Nephron (organoid): Measurements from ENCODE around the gene CCDC69.

ENCODE experiments used
- H3K27ac Mint-ChIP-seq, 3 experiments: 2 replicates each; pipeline ENCODE4 v1.8.0; 2020; ENCODE audit warnings: mixed read lengths in 3 of 3, mild to moderate bottlenecking in 2 of 3, moderate library complexity in 1 of 3
- H3K27me3 Mint-ChIP-seq: 2 replicates; pipeline ENCODE4 v1.8.0; 2021; ENCODE audit warnings: low read depth, mild to moderate bottlenecking, moderate library complexity, mixed read lengths
- H3K36me3 Mint-ChIP-seq: 2 replicates; pipeline ENCODE4 v1.8.0; 2020; ENCODE audit warnings: low read depth, mixed read lengths
- H3K4me1 Mint-ChIP-seq: 2 replicates; pipeline ENCODE4 v1.8.0; 2020; ENCODE audit warnings: mixed read lengths
- H3K4me3 Mint-ChIP-seq, 3 experiments: 2 replicates each; pipeline ENCODE4 v1.8.0; 2020; ENCODE audit warnings: mild to moderate bottlenecking in 3 of 3, mixed read lengths in 3 of 3, moderate library complexity in 2 of 3
- H3K9me3 Mint-ChIP-seq: 2 replicates; pipeline ENCODE4 v1.8.0; 2020; ENCODE audit warnings: mixed read lengths
- CTCF ChIP-seq, 3 experiments: fragments of 200-600 bp; sonication (generic); IDR thresholded peaks; one replicate each; pipeline ENCODE4 v1.5.0; 2021; ENCODE audit warnings: antibody characterized with exemption in 3 of 3; ENCODE audit not compliant: unreplicated experiment in 3 of 3

CCDC69 gene

GRCh38 chr5:151189151-151189550 lies 34.7 kb downstream of the CCDC69 start:
- no peaks in the 10 kb centered on the region for H3K27me3 Mint-ChIP-seq
- peaks cover 36% of the 10 kb centered on the region for H3K9me3 Mint-ChIP-seq
- H3K36me3 Mint-ChIP-seq, result peaks cover 5% of the 10 kb centered on the region
- peaks cover 20% of the 10 kb centered on the region for H3K4me1 Mint-ChIP-seq
- H3K27ac Mint-ChIP-seq, result no peak overlapping the region
- H3K4me3 Mint-ChIP-seq, result no peak overlapping the region
- no peak for TF ChIP-seq CTCF (IDR thresholded peaks at IDR 0.05; ENCODE audit: unreplicated experiment in 3 of 3)

- Mint-ChIP-seq H3K9me3 (peaks cover 29% of the 10 kb centered on the region), H3K27me3 (no peaks in the 10 kb centered on the region), H3K4me1 (peaks cover 39% of the 10 kb centered on the region), H3K4me3 (no peak overlapping the region), H3K36me3 (peaks cover 4% of the 10 kb centered on the region), H3K27ac (peak overlapping the region in 1 of 3 experiments; percentile 48)
- TF ChIP-seq CTCF (IDR thresholded peaks at IDR 0.05; ENCODE audit: unreplicated experiment in 3 of 3), result no peak
These were observed 37.4 kb downstream of the CCDC69 start for GRCh38 chr5:151186538-151186937.

- H3K4me3 Mint-ChIP-seq, result no peak overlapping the region
- no peak overlapping the region for H3K27ac Mint-ChIP-seq
- H3K9me3 Mint-ChIP-seq, result peaks cover 24% of the 10 kb centered on the region
- no peak for TF ChIP-seq CTCF (IDR thresholded peaks at IDR 0.05; ENCODE audit: unreplicated experiment in 3 of 3)
- no peaks in the 10 kb centered on the region for H3K27me3 Mint-ChIP-seq
- peaks cover 39% of the 10 kb centered on the region for H3K4me1 Mint-ChIP-seq
- H3K36me3 Mint-ChIP-seq, result no peaks in the 10 kb centered on the region
These were observed 37.8 kb downstream of the CCDC69 start for GRCh38 chr5:151186052-151186451.

- Mint-ChIP-seq H3K27me3 (no peaks in the 10 kb centered on the region), H3K4me1 (peaks cover 39% of the 10 kb centered on the region), H3K4me3 (no peak overlapping the region), H3K36me3 (no peaks in the 10 kb centered on the region), H3K27ac (peak overlapping the region; percentile 43 to 89 (median 84)), H3K9me3 (peaks cover 13% of the 10 kb centered on the region)
- TF ChIP-seq CTCF (IDR thresholded peaks at IDR 0.05; ENCODE audit: unreplicated experiment in 3 of 3), result no peak
These were observed 39.4 kb downstream of the CCDC69 start for GRCh38 chr5:151184316-151185042.

DNA sequence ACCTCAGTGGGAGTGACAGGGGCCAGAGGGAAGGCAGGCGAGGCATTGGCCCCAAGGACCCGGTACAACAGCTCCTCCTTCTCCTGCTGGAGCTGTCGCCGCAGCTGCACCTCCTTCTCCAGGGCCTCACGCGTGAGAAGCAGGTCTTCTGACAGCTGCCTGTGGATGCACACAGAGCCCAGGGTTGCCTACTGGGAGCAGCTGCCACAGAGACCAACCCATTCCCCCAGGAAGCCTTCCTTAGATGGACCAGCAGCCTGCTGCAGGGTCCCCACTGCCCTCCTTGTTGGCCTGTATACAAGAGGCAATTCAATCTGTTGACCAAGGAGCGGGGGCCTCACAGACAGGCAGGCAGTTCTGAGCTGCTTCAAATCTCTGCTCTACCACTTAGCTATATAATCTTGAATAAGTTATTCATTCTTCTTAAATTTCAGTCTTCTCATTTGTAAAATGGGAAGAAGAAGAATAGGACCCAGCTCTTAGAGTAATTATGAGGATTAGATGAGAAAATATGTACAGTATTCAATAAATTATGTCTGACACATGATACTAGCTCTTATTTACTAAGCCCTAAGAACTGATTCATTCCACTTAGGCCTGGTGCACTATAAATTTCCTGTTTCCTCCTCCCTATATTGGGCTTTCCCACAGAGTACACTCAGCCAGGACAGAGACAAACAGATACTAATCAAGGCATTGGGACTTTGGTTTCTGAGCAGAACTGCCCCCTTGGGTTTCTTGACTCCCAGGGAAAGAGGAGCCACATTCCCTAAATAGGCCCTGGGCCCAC lies 40.2 kb downstream of the CCDC69 start:
- Mint-ChIP-seq H3K36me3 (no peaks in the 10 kb centered on the region), H3K27me3 (no peaks in the 10 kb centered on the region), H3K9me3 (peaks cover 4% of the 10 kb centered on the region), H3K27ac (peak overlapping the region; percentile 43 to 89 (median 84)), H3K4me3 (peak overlapping the region in 1 of 3 experiments; percentile 5), H3K4me1 (peaks cover 45% of the 10 kb centered on the region)
- TF ChIP-seq CTCF (IDR thresholded peaks at IDR 0.05; ENCODE audit: unreplicated experiment in 3 of 3), result no peak
